Measurements from ENCODE around the gene JAK3. TPM values are rescaled to one million over a fixed set of nuclear protein-coding genes. Genes with fewer than 3 reads are reported as not detected.
"Not testable (repeated sequence)": the region's sequence is repeated elsewhere in the genome, so short reads cannot be mapped to it uniquely, and the experiment has no call there.

JAK3 gene
- total RNA-seq, 1 donor from 2014 or later: 1.1 TPM

DNA sequence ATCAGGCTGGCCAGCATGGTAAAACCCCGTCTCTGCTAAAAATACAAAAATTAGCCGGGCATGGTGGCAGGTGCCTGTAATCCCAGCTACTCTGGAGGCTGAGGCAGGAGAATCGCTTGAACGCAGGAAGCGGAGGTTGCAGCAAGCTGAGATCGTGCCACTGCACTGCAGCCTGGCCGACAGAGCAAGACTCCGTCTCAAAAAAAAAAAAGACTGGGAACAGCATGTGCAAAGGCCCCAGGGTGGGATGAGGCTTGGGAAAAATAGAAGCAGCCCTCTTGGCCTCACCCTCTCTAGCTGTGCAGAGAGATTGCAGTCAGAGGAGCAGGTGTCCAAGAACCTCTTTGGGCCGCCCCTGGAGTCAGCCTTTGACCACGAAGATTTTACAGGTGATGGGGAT is 69.9 kb downstream of the JAK3 start:
- DNase-seq: not testable (repeated sequence)

GRCh38 chr19:17775991-17776803 is 71.6 kb downstream of the JAK3 start:
- no peak for DNase-seq

GRCh38 chr19:17775245-17775927 is 72.4 kb downstream of the JAK3 start:
- DNase-seq: no peak

Small RNA genes lying within 50 kb of the gene (small RNA-seq; reads per million reads assigned to genes)
- gene SNORA68: not detected

Other genes with a start within 250 kb of the JAK3 start
- gene UNC13A, start 159.6 kb downstream of the JAK3 start, total RNA-seq: 29.6 TPM
- gene MAP1S, start 128.5 kb downstream of the JAK3 start, total RNA-seq: 42.0 TPM
- gene FCHO1, start 96.5 kb downstream of the JAK3 start, total RNA-seq: 24.6 TPM
- gene B3GNT3, start 52.8 kb downstream of the JAK3 start, total RNA-seq: not detected
- gene INSL3, start 26.5 kb downstream of the JAK3 start, total RNA-seq: not detected
- 612 TPM for gene RPL18A, start 11.9 kb upstream of the JAK3 start, total RNA-seq
- gene SLC5A5, start 24.0 kb upstream of the JAK3 start, total RNA-seq: 1.9 TPM
- 13.9 TPM for gene CCDC124, start 85.0 kb upstream of the JAK3 start, total RNA-seq
- 30.1 TPM for gene KCNN1, start 119.1 kb upstream of the JAK3 start, total RNA-seq
- 5.1 TPM for gene ARRDC2, start 160.2 kb upstream of the JAK3 start, total RNA-seq
- 0.47 TPM for gene IL12RB1, start 239.0 kb upstream of the JAK3 start, total RNA-seq
- gene MAST3, start 249.8 kb upstream of the JAK3 start, total RNA-seq: 5.0 TPM

Data from occipital lobe (tissue), 3 donors.